ENCODE measurements around the gene PNKD.

- TF ChIP-seq GATA2 (IDR thresholded peaks at IDR 0.05; ENCODE audit: low read depth, low read length) (no peak), GATA3 (IDR thresholded peaks at IDR 0.05; ENCODE audit: low read depth, low read length) (no peak)
Measured at GRCh38 chr2:218334531-218334930, 64.2 kb downstream of the PNKD start.
